Chondrocyte (in vitro differentiated cells): ENCODE measurements around the gene ADH1A. TPM values are rescaled to one million over a fixed set of nuclear protein-coding genes. Genes with fewer than 3 reads are reported as not detected.
"Not testable (repeated sequence)": the region's sequence is repeated elsewhere in the genome, so short reads cannot be mapped to it uniquely, and the experiment has no call there.

ENCODE experiments used
- DNase-seq: peaks from one replicate; pipeline ENCODE4 v3.0.0; 2021; ENCODE audit warnings: mixed read lengths, low spot score
- H3K27ac Mint-ChIP-seq: one replicate; pipeline ENCODE4 v1.8.0; 2021; ENCODE audit warnings: mild to moderate bottlenecking, moderate library complexity, mixed read lengths; ENCODE audit not compliant: unreplicated experiment
- H3K27me3 Mint-ChIP-seq: 2 replicates; pipeline ENCODE4 v1.8.0; 2021; ENCODE audit warnings: low read depth, mixed read lengths
- H3K36me3 Mint-ChIP-seq: 2 replicates; pipeline ENCODE4 v1.8.0; 2021; ENCODE audit warnings: low read depth, mixed read lengths
- H3K4me1 Mint-ChIP-seq: 2 replicates; pipeline ENCODE4 v1.8.0; 2021; ENCODE audit warnings: low read depth, mild to moderate bottlenecking, mixed read lengths
- H3K4me3 Mint-ChIP-seq: one replicate; pipeline ENCODE4 v1.8.0; 2021; ENCODE audit warnings: mild to moderate bottlenecking, moderate library complexity, mixed read lengths; ENCODE audit not compliant: unreplicated experiment
- H3K9me3 Mint-ChIP-seq: 2 replicates; pipeline ENCODE4 v1.8.0; 2021; ENCODE audit warnings: low read depth, mixed read lengths
- CTCF ChIP-seq: fragments of 200-600 bp; sonication (generic); IDR thresholded peaks from 2 replicates; pipeline ENCODE4 v1.5.0; 2021; ENCODE audit warnings: antibody characterized with exemption, mild to moderate bottlenecking, moderate library complexity
- total RNA-seq: library from RNA; stranded (reverse); gene quantifications from 3 replicates; pipeline ENCODE4 v1.2.1, GENCODE V29; 2021

The ADH1A gene
- total RNA-seq, 1 donor from 2014 or later: not detected

GRCh38 chr4:99329876-99330275 lies 39.1 kb upstream of the ADH1A start:
- H3K4me3 Mint-ChIP-seq: no peak overlapping the region
- TF ChIP-seq CTCF: no peak
- DNase-seq: no peak
- H3K9me3 Mint-ChIP-seq: peaks cover 13% of the 10 kb centered on the region
- no peaks in the 10 kb centered on the region for H3K27me3 Mint-ChIP-seq
- peaks cover 7% of the 10 kb centered on the region for H3K36me3 Mint-ChIP-seq
- H3K27ac Mint-ChIP-seq: no peak overlapping the region
- peaks cover 8% of the 10 kb centered on the region for H3K4me1 Mint-ChIP-seq

GRCh38 chr4:99324979-99325378 lies 34.2 kb upstream of the ADH1A start:
- TF ChIP-seq CTCF: no peak
- Mint-ChIP-seq H3K27ac (peak overlapping the region; percentile 33), H3K4me3 (no peak overlapping the region), H3K4me1 (peaks cover 19% of the 10 kb centered on the region), H3K9me3 (peaks cover 17% of the 10 kb centered on the region), H3K36me3 (peaks cover 7% of the 10 kb centered on the region), H3K27me3 (no peaks in the 10 kb centered on the region)
- no peak for DNase-seq

GRCh38 chr4:99324361-99324760 lies 33.6 kb upstream of the ADH1A start:
- Mint-ChIP-seq H3K27ac (no peak overlapping the region), H3K4me3 (no peak overlapping the region), H3K4me1 (peaks cover 19% of the 10 kb centered on the region), H3K36me3 (peaks cover 7% of the 10 kb centered on the region), H3K9me3 (peaks cover 17% of the 10 kb centered on the region), H3K27me3 (no peaks in the 10 kb centered on the region)
- DNase-seq: no peak
- no peak for TF ChIP-seq CTCF

DNA sequence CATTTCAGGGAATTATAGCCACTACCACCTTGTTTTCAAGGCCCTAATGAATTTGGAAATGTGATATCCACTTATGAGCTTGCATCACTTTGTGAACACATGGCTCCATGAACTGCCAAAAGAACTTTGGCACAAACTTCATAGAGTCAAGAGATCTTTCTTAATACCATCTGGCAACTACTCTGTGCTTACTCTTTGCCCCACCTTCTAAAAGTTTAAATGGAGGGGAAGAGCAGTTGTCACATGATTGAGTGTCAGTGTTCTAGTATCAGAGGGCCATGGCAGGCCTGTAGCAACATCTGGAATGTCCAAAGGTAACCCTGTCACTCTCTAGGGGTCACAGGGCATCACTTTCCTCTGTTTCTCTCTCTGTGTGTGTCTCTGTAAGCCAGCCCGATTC lies 33.0 kb upstream of the ADH1A start:
- H3K4me1 Mint-ChIP-seq: peaks cover 19% of the 10 kb centered on the region
- peaks cover 17% of the 10 kb centered on the region for H3K9me3 Mint-ChIP-seq
- TF ChIP-seq CTCF: no peak
- no peaks in the 10 kb centered on the region for H3K27me3 Mint-ChIP-seq
- peaks cover 7% of the 10 kb centered on the region for H3K36me3 Mint-ChIP-seq
- no peak for DNase-seq
- no peak overlapping the region for H3K27ac Mint-ChIP-seq
- no peak overlapping the region for H3K4me3 Mint-ChIP-seq

GRCh38 chr4:99321241-99322191 lies 30.7 kb upstream of the ADH1A start, which contains the start of gene ADH1B:
TSS of gene ADH1B (minus strand) at chr4:99321401. CDS start at chr4:99321331, 70 bp downstream.
- H3K36me3 Mint-ChIP-seq: peaks cover 5% of the 10 kb centered on the region
- no peak within 1 kb of the TSS for H3K4me3 Mint-ChIP-seq
- H3K27me3 Mint-ChIP-seq: no peaks in the 10 kb centered on the region
- no peak for TF ChIP-seq CTCF
- peaks cover 22% of the 10 kb centered on the region for H3K4me1 Mint-ChIP-seq
- no peak within 1 kb of the TSS for H3K27ac Mint-ChIP-seq
- no peak for DNase-seq
- H3K9me3 Mint-ChIP-seq: peaks cover 12% of the 10 kb centered on the region

DNA sequence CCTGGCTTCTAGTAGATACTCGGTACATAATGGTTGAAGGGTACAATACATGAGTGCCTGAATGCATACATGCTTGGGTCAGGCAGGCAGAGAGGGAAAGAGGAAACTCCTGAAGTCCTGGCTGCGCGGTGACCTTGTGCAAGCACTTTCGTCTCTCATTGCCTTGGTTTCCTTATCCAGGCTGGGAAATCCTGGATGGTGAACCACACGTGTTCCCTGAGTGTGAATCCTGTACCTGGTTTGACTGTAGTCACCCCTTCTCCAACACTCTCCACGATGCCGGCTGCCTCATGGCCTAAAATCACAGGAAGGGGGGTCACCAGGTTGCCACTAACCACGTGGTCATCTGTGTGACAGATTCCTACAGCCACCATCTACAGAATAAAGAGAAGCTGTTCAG lies 27.0 kb upstream of the ADH1A start:
- DNase-seq, H3K36me3 Mint-ChIP-seq, H3K27me3 Mint-ChIP-seq, H3K4me1 Mint-ChIP-seq, H3K9me3 Mint-ChIP-seq, H3K4me3 Mint-ChIP-seq, H3K27ac Mint-ChIP-seq: not testable (repeated sequence)
